A673 (cell line): ENCODE measurements around the gene LEFTY1. TPM values are rescaled to one million over a fixed set of nuclear protein-coding genes. Genes with fewer than 3 reads are reported as not detected.

Experiments used
- BruUV-seq: library from RNA; stranded (reverse); fragments of 400-500 nt; replicated peaks from 2 replicates; lab custom pipeline; 2021; lab: Mats Ljungman, UMichigan
- CTCF ChIA-PET: fragments of 300-600 bp; sonication (Branson Sonifier 250); formaldehyde crosslinking; loops from one replicate; lab custom pipeline; 2022; ENCODE audit warnings: antibody characterized with exemption; lab: Charles Lee
- POLR2A ChIA-PET: fragments of 300-600 bp; sonication (Branson Sonifier 250); formaldehyde crosslinking; loops from one replicate; lab custom pipeline; 2022; ENCODE audit warnings: antibody characterized with exemption; ENCODE audit not compliant: low non-redundant PET; lab: Charles Lee
- DNase-seq: peaks from one replicate; pipeline ENCODE4 v3.0.0-alpha.2; 2015; ENCODE audit warnings: low spot score
- H3K27ac ChIP-seq: fragments of 200-600 bp; sonication (generic); 2 replicates; pipeline ENCODE4 v1.5.1; 2016; ENCODE audit warnings: mixed run types, low read depth, mild to moderate bottlenecking, mixed read lengths, antibody characterized with exemption, low read length; ENCODE audit not compliant: poor library complexity, severe bottlenecking
- H3K27me3 ChIP-seq: fragments of 200-600 bp; sonication (generic); replicated peaks from 2 replicates; pipeline ENCODE4 v1.6.1; 2017; ENCODE audit warnings: mixed run types, low read depth, mild to moderate bottlenecking, mixed read lengths, antibody characterized with exemption, low read length; ENCODE audit not compliant: insufficient read depth, poor library complexity
- H3K36me3 ChIP-seq: fragments of 200-600 bp; sonication (generic); 2 replicates; pipeline ENCODE4 v1.6.1; 2016; ENCODE audit warnings: mixed run types, mild to moderate bottlenecking, mixed read lengths, antibody characterized with exemption, low read length; ENCODE audit not compliant: insufficient read depth, poor library complexity, severe bottlenecking
- H3K4me1 ChIP-seq: fragments of 200-600 bp; sonication (generic); 2 replicates; pipeline ENCODE4 v1.6.1; 2017; ENCODE audit warnings: mixed run types, mild to moderate bottlenecking, mixed read lengths, antibody characterized with exemption, low read length; ENCODE audit not compliant: insufficient read depth, poor library complexity, severe bottlenecking
- H3K4me3 ChIP-seq: fragments of 200-600 bp; sonication (generic); 2 replicates; pipeline ENCODE4 v1.5.1; 2016; ENCODE audit warnings: low read depth, mixed run types, mild to moderate bottlenecking, mixed read lengths, low read length; ENCODE audit not compliant: poor library complexity, severe bottlenecking
- H3K9me3 ChIP-seq: fragments of 200-600 bp; sonication (generic); 2 replicates; pipeline ENCODE4 v1.6.1; 2016; ENCODE audit warnings: mixed run types, low read depth, mild to moderate bottlenecking, mixed read lengths, antibody characterized with exemption, low read length; ENCODE audit not compliant: poor library complexity, severe bottlenecking
- EZH2 ChIP-seq: fragments of 200-600 bp; sonication (generic); IDR thresholded peaks from 2 replicates; pipeline ENCODE4 v1.6.1; 2017; ENCODE audit warnings: borderline replicate concordance, low read depth, mild to moderate bottlenecking, mixed read lengths, antibody characterized with exemption, low read length; ENCODE audit not compliant: poor library complexity, severe bottlenecking
- intact Hi-C: fragments of 100-400 bp; cut with micrococcal nuclease; formaldehyde crosslinking; loops from one replicate; pipeline ENCODE4 v1.10.0; 2022; ENCODE audit not compliant: unreplicated experiment
- total RNA-seq: library from RNA; stranded (reverse); gene quantifications from 2 replicates; pipeline ENCODE4 v1.2.3, GENCODE V29; 2021
- TF ChIP-seq, protein P1 (sequence below): fragments of 300-800, 200-600 bp; sonication (generic); conservative IDR thresholded peaks from 2 replicates; pipeline ENCODE4 v1.5.1; 2017; ENCODE audit warnings: low read depth, mild to moderate bottlenecking, antibody characterized with exemption, low read length, moderate library complexity, mixed read lengths

Gene LEFTY1
- total RNA-seq, 1 experiment from 2014 or later, result not detected

DNA sequence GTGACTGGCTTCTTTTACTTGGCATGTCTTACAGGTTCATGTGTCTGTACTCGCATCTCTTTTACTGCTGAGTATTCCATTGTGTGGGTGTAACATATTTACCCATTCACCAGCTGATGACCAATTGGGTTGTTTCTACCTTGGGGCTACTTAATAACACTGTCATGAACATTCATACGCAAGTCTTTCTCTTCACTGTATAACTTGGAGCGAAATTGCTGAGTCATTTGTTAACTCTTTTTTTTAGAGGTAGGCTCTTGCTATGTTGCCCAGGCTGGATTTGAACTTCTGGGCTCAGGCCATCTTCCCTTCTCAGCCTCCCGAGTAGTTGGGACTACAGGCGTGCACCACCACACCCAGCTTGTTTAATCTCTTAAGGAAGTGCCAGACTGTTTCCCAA, 28.6 kb upstream of the LEFTY1 start:
- ChIA-PET POLR2A (no interaction called here), CTCF (no interaction called here)
- intact Hi-C loops, result no loop called here
- H3K27me3 ChIP-seq, result no peaks in the 10 kb centered on the region
- TF ChIP-seq EZH2, result no peak
- TF ChIP-seq, protein P1, sequence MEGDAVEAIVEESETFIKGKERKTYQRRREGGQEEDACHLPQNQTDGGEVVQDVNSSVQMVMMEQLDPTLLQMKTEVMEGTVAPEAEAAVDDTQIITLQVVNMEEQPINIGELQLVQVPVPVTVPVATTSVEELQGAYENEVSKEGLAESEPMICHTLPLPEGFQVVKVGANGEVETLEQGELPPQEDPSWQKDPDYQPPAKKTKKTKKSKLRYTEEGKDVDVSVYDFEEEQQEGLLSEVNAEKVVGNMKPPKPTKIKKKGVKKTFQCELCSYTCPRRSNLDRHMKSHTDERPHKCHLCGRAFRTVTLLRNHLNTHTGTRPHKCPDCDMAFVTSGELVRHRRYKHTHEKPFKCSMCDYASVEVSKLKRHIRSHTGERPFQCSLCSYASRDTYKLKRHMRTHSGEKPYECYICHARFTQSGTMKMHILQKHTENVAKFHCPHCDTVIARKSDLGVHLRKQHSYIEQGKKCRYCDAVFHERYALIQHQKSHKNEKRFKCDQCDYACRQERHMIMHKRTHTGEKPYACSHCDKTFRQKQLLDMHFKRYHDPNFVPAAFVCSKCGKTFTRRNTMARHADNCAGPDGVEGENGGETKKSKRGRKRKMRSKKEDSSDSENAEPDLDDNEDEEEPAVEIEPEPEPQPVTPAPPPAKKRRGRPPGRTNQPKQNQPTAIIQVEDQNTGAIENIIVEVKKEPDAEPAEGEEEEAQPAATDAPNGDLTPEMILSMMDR, result no peak
- peaks cover 34% of the 10 kb centered on the region for H3K36me3 ChIP-seq
- no TSS peak for BruUV-seq
- no peak overlapping the region for H3K4me3 ChIP-seq
- no peak overlapping the region for H3K27ac ChIP-seq
- no peaks in the 10 kb centered on the region for H3K9me3 ChIP-seq
- no peak for DNase-seq
- peaks cover 33% of the 10 kb centered on the region for H3K4me1 ChIP-seq

DNA sequence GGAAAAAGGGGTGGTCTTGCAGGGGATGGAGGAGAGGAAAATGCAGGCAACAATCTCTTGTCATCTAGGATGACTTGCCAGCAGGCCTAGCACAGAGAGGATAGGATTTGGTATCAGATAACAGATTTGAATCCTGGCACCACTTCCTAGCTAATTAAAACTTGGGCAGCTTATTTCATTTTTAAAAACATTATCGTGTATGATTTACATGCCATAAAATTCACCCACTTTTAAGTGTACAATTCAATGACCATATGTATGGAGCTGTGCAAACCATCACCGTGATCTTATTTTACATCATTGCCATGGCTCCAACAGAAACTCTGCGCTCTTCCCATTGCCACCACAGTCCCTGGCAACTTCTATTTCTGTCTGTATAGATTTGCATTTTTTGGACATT, 28.2 kb upstream of the LEFTY1 start:
- ChIA-PET POLR2A (no interaction called here), CTCF (no interaction called here)
- no peaks in the 10 kb centered on the region for H3K9me3 ChIP-seq
- intact Hi-C loops, result no loop called here
- H3K4me1 ChIP-seq, result peaks cover 29% of the 10 kb centered on the region
- DNase-seq, result no peak
- no peak overlapping the region for H3K4me3 ChIP-seq
- peaks cover 34% of the 10 kb centered on the region for H3K36me3 ChIP-seq
- no TSS peak for BruUV-seq
- TF ChIP-seq EZH2, result no peak
- TF ChIP-seq, protein P1, result no peak
- H3K27ac ChIP-seq, result no peak overlapping the region
- no peaks in the 10 kb centered on the region for H3K27me3 ChIP-seq

DNA sequence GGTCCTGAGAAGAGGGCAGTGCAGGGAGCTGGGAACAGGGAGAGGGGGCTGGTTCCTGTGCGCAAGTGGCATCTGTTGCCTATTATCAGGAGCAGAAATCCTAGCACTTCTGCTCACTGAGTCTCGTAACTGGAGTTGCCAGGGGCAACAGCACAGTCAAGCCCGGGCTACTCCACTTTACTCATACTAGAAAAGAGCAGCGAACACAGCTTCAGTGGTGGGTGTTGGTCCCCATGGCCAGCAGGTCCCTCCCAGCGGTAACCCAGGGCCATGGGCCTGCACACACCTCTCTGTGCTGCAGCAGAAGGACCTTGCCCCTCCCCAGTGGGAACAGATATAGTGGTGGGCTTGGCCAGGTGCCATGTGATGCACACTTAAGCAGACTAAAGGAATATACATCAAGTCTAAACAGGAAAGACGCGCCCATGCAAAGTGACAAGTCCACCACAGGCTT, 26.6 kb upstream of the LEFTY1 start:
- no peak overlapping the region for H3K4me3 ChIP-seq
- intact Hi-C loops, result no loop called here
- ChIA-PET CTCF (no interaction called here), POLR2A (no interaction called here)
- peaks cover 20% of the 10 kb centered on the region for H3K4me1 ChIP-seq
- no peak for TF ChIP-seq EZH2
- TF ChIP-seq, protein P1, result no peak
- H3K9me3 ChIP-seq, result no peaks in the 10 kb centered on the region
- BruUV-seq, result no TSS peak
- H3K27me3 ChIP-seq, result no peaks in the 10 kb centered on the region
- no peak for DNase-seq
- no peak overlapping the region for H3K27ac ChIP-seq
- H3K36me3 ChIP-seq, result peaks cover 26% of the 10 kb centered on the region
